HCT116 (cell line): Measurements from ENCODE around the gene SORBS1. TPM values are rescaled to one million over a fixed set of nuclear protein-coding genes. Genes with fewer than 3 reads are reported as not detected.

ENCODE experiments used
- ATAC-seq: fragments of 200-7000 bp; cut with Tn5 transposase; 2 replicates; pipeline ENCODE4 v1.9.1; 2020; ENCODE audit warnings: mild to moderate bottlenecking, moderate library complexity
- BruUV-seq: library from RNA; stranded (reverse); fragments of 400-500 nt; replicated peaks from 2 replicates; lab custom pipeline; 2021; lab: Mats Ljungman, UMichigan
- CTCF ChIA-PET: fragments of 300-600 bp; sonication (Branson Sonifier 250); formaldehyde crosslinking; loops from one replicate; lab custom pipeline; 2021; ENCODE audit warnings: antibody characterized with exemption; lab: Charles Lee
- POLR2A ChIA-PET: fragments of 300-600, 350-600 bp; sonication (Branson Sonifier 250); formaldehyde crosslinking; loops from one replicate; lab custom pipeline; 2021; ENCODE audit warnings: antibody characterized with exemption; lab: Charles Lee
- RAD21 ChIA-PET, 2 experiments: fragments of 300-600 bp; sonication (Branson Sonifier 250); formaldehyde crosslinking; loops; one replicate each; lab custom pipeline; 2023; ENCODE audit warnings: low total read pairs in 2 of 2; ENCODE audit not compliant: uncharacterized antibody in 2 of 2, unreplicated experiment in 2 of 2, low non-redundant PET in 1 of 2; lab: Charles Lee
- DNase-seq: peaks from one replicate; pipeline ENCODE4 v3.0.0-alpha.2; 2010; ENCODE audit warnings: low read depth, low spot score
- H2AFZ ChIP-seq: fragments of 200-600 bp; shearing (Covaris generic), sonication (generic); 2 replicates; pipeline ENCODE4 v1.6.1; 2017; ENCODE audit warnings: low read depth, mixed run types, mixed read lengths, antibody characterized with exemption, low read length; ENCODE audit not compliant: poor library complexity, severe bottlenecking
- H3K27ac ChIP-seq: 2 replicates; pipeline ENCODE4 v1.5.1; 2012; ENCODE audit warnings: low read depth, low read length
- H3K27me3 ChIP-seq: fragments of 200-600 bp; sonication (generic); 2 replicates; pipeline ENCODE4 v1.6.1; 2016; ENCODE audit warnings: mixed run types, low read length, mixed read lengths; ENCODE audit not compliant: insufficient read depth
- H3K36me3 ChIP-seq, 2 experiments: fragments of 200-500 bp in 1 of 2; fragments of 200-600 bp in 1 of 2; sonication (Bioruptor generic) in 1 of 2; sonication (generic) in 1 of 2; 2 replicates each; pipeline versions ENCODE4 v1.5.1 to v1.6.1; 2014 to 2016; ENCODE audit warnings: low read length in 2 of 2, inconsistent platforms in 1 of 2, mixed read lengths in 1 of 2, mixed run types in 1 of 2; ENCODE audit not compliant: insufficient read depth in 2 of 2, control insufficient read depth in 1 of 2
- H3K4me1 ChIP-seq, 2 experiments: fragments of 200-600 bp in 1 of 2; sonication (generic) in 1 of 2; 2 replicates each; pipeline versions ENCODE4 v1.5.1 to v1.6.1; 2012 to 2017; ENCODE audit warnings: low read length in 2 of 2, inconsistent platforms in 1 of 2, mild to moderate bottlenecking in 1 of 2, mixed read lengths in 1 of 2, mixed run types in 1 of 2, moderate library complexity in 1 of 2; ENCODE audit not compliant: insufficient read depth in 2 of 2, control insufficient read depth in 1 of 2
- H3K4me2 ChIP-seq: fragments of 200-600 bp; sonication (generic); 2 replicates; pipeline ENCODE4 v1.6.1; 2017; ENCODE audit warnings: mixed run types, low read length, mixed read lengths
- H3K4me3 ChIP-seq, 2 experiments: fragments of 200-600 bp in 1 of 2; sonication (generic) in 1 of 2; replicated peaks in 1 of 2; 2 replicates each; pipeline ENCODE4 v1.5.1; 2011 to 2016; ENCODE audit warnings: low read length in 2 of 2, control low read depth in 1 of 2, low read depth in 1 of 2, mild to moderate bottlenecking in 1 of 2, mixed read lengths in 1 of 2, mixed run types in 1 of 2
- H3K79me2 ChIP-seq: fragments of 200-600 bp; sonication (generic); 2 replicates; pipeline ENCODE4 v1.6.1; 2017; ENCODE audit warnings: mild to moderate bottlenecking, mixed run types, low read length, moderate library complexity, mixed read lengths; ENCODE audit not compliant: insufficient read depth
- H3K9ac ChIP-seq: fragments of 200-600 bp; sonication (generic); 2 replicates; pipeline ENCODE4 v1.6.1; 2016; ENCODE audit warnings: low read length, mixed read lengths
- H3K9me2 ChIP-seq: fragments of 200-600 bp; sonication (generic), shearing (Covaris generic); 2 replicates; pipeline ENCODE4 v1.6.1; 2017; ENCODE audit warnings: mixed run types, mild to moderate bottlenecking, moderate library complexity; ENCODE audit not compliant: insufficient read depth
- H3K9me3 ChIP-seq, 2 experiments: fragments of 200-500 bp in 1 of 2; fragments of 200-600 bp in 1 of 2; sonication (Bioruptor generic) in 1 of 2; sonication (generic) in 1 of 2; 2 replicates each; pipeline ENCODE4 v1.6.1; 2014 to 2017; ENCODE audit warnings: low read length in 2 of 2, mixed read lengths in 2 of 2, inconsistent platforms in 1 of 2, low read depth in 1 of 2, mild to moderate bottlenecking in 1 of 2, mixed run types in 1 of 2, moderate library complexity in 1 of 2; ENCODE audit not compliant: control insufficient read depth in 1 of 2, insufficient read depth in 1 of 2
- H4K20me1 ChIP-seq: fragments of 200-600 bp; sonication (generic), shearing (Covaris generic); 2 replicates; pipeline ENCODE4 v1.6.1; 2017; ENCODE audit warnings: mixed run types, mild to moderate bottlenecking, moderate library complexity; ENCODE audit not compliant: insufficient read depth
- EGR1 ChIP-seq: IDR thresholded peaks from 2 replicates; pipeline ENCODE4 v1.6.1; 2012; ENCODE audit warnings: low read depth
- ELF1 ChIP-seq: IDR thresholded peaks from 2 replicates; pipeline ENCODE4 v1.6.1; 2012; ENCODE audit warnings: low read depth, borderline replicate concordance
- EZH2 ChIP-seq: fragments of 200-600 bp; sonication (generic); IDR thresholded peaks from 2 replicates; pipeline ENCODE4 v1.6.1; 2017; ENCODE audit warnings: antibody characterized with exemption, mixed run types
- JUND ChIP-seq: IDR thresholded peaks from 2 replicates; pipeline ENCODE4 v1.6.1; 2012
- POLR2A ChIP-seq: IDR thresholded peaks from 2 replicates; pipeline ENCODE4 v1.7.0; 2011; ENCODE audit warnings: borderline replicate concordance; ENCODE audit not compliant: insufficient read depth, insufficient read length; ENCODE audit errors: extremely low read depth
- POLR2AphosphoS5 ChIP-seq: IDR thresholded peaks from 2 replicates; pipeline ENCODE4 v1.6.1; 2011; ENCODE audit warnings: mild to moderate bottlenecking, low read depth, low read length, moderate library complexity
- SIN3A ChIP-seq: IDR thresholded peaks from 2 replicates; pipeline ENCODE4 v1.6.1; 2012; ENCODE audit warnings: low read depth
- SRF ChIP-seq: IDR thresholded peaks from 2 replicates; pipeline ENCODE4 v1.6.1; 2012; ENCODE audit warnings: low read depth
- YY1 ChIP-seq: IDR thresholded peaks from 2 replicates; pipeline ENCODE4 v1.6.1; 2011; ENCODE audit warnings: low read length, low read depth, moderate library complexity, mild to moderate bottlenecking; ENCODE audit not compliant: insufficient replicate concordance; ENCODE audit errors: extremely low read depth
- ZFX ChIP-seq: fragments of 450-650 bp; IDR thresholded peaks from 2 replicates; pipeline ENCODE4 v1.6.1; 2017
- intact Hi-C: fragments of 100-400 bp; cut with micrococcal nuclease; formaldehyde crosslinking; loops from 2 replicates; pipeline ENCODE4 v1.10.0; 2022
- total RNA-seq: library from RNA; stranded (reverse); gene quantifications from one replicate; pipeline ENCODE4 v1.2.1, GENCODE V29; 2021; ENCODE audit not compliant: unreplicated experiment
- TF ChIP-seq, protein P1 (sequence below), 3 experiments: fragments of 200-600 bp in 1 of 3; sonication (generic) in 1 of 3; IDR thresholded peaks in 2 of 3; conservative IDR thresholded peaks in 1 of 3; 2 replicates each; pipeline ENCODE4 v1.5.1; 2012 to 2017; ENCODE audit warnings: low read depth in 2 of 3, low read length in 2 of 3, antibody characterized with exemption in 1 of 3, borderline replicate concordance in 1 of 3, control low read depth in 1 of 3, mild to moderate bottlenecking in 1 of 3, mixed read lengths in 1 of 3, mixed run types in 1 of 3, moderate library complexity in 1 of 3; ENCODE audit not compliant: insufficient read depth in 1 of 3
- TF ChIP-seq, protein P2 (sequence below): IDR thresholded peaks from 2 replicates; pipeline ENCODE4 v1.6.1; 2011; ENCODE audit warnings: mild to moderate bottlenecking, low read length, moderate library complexity; ENCODE audit not compliant: insufficient replicate concordance; ENCODE audit errors: extremely low read depth
- TF ChIP-seq, protein P3 (sequence below): IDR thresholded peaks from 2 replicates; pipeline ENCODE4 v1.6.1; 2012; ENCODE audit warnings: low read depth
- TF ChIP-seq, protein P4 (sequence below): IDR thresholded peaks from 2 replicates; pipeline ENCODE4 v1.6.1; 2012
- TF ChIP-seq, protein P5 (sequence below): IDR thresholded peaks from 2 replicates; pipeline ENCODE4 v1.6.1; 2012

Gene SORBS1
- total RNA-seq, 1 experiment from 2014 or later, result 3.4 TPM

DNA sequence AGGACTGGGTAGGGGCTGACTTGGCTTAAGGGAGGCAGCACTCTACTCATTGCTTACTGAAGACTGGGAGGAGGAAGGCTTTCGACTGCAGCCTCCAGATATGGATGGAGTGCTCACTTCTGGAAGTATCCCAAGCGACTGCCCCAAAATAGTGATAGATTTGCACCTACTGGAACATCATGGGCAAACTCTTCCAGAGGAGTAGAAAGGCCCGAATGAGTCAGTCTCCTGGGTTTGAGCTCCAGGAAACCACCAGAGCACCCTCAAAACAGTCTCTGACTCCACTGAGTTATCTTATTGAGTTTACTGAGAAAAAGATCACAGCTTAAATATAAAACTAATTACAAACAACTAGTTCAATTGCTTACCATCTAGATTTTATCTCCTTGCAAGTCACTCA is 233.2 kb downstream of the SORBS1 start (continued):
- TF ChIP-seq, protein P1, sequence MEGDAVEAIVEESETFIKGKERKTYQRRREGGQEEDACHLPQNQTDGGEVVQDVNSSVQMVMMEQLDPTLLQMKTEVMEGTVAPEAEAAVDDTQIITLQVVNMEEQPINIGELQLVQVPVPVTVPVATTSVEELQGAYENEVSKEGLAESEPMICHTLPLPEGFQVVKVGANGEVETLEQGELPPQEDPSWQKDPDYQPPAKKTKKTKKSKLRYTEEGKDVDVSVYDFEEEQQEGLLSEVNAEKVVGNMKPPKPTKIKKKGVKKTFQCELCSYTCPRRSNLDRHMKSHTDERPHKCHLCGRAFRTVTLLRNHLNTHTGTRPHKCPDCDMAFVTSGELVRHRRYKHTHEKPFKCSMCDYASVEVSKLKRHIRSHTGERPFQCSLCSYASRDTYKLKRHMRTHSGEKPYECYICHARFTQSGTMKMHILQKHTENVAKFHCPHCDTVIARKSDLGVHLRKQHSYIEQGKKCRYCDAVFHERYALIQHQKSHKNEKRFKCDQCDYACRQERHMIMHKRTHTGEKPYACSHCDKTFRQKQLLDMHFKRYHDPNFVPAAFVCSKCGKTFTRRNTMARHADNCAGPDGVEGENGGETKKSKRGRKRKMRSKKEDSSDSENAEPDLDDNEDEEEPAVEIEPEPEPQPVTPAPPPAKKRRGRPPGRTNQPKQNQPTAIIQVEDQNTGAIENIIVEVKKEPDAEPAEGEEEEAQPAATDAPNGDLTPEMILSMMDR (IDR thresholded peaks at IDR 0.05 in 2 of 3, conservative IDR thresholded peaks at IDR 0.05 in 1 of 3; ENCODE audit: borderline replicate concordance in 1 of 3, insufficient read depth in 1 of 3, low read depth in 2 of 3, low read length in 2 of 3), result no peak
- TF ChIP-seq YY1, result no peak
- TF ChIP-seq, protein P2, sequence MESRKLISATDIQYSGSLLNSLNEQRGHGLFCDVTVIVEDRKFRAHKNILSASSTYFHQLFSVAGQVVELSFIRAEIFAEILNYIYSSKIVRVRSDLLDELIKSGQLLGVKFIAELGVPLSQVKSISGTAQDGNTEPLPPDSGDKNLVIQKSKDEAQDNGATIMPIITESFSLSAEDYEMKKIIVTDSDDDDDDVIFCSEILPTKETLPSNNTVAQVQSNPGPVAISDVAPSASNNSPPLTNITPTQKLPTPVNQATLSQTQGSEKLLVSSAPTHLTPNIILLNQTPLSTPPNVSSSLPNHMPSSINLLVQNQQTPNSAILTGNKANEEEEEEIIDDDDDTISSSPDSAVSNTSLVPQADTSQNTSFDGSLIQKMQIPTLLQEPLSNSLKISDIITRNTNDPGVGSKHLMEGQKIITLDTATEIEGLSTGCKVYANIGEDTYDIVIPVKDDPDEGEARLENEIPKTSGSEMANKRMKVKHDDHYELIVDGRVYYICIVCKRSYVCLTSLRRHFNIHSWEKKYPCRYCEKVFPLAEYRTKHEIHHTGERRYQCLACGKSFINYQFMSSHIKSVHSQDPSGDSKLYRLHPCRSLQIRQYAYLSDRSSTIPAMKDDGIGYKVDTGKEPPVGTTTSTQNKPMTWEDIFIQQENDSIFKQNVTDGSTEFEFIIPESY, result no peak
- TF ChIP-seq JUND, result no peak
- TF ChIP-seq ZFX, result no peak

DNA sequence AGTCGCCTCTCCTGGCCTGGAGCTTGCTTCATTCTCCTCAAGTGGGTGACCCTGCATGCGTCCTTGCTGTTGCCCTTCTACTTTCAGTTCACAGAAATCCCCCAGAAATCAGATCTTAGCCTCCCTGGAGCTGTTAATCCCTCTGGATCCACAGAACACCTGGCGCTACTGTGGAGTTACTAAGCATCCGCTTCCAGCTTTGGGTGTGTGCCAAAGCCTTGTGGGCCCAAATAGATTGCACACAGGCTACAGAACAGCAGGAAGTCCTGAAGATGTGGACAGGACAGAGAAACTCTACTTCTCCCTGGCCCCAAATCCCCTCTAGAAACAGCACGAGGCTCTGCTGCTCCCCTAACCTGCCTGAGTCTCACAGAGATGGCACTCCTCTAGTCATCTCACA is 233.8 kb downstream of the SORBS1 start:
- H3K9ac ChIP-seq, result no peak overlapping the region
- BruUV-seq, result no TSS peak
- H3K4me1 ChIP-seq, result no peaks in the 10 kb centered on the region
- ChIA-PET RAD21 (no interaction called here), POLR2A (no interaction called here), CTCF (no interaction called here)
- H3K9me3 ChIP-seq, result no peaks in the 10 kb centered on the region
- DNase-seq, result no peak
- peaks cover 4% of the 10 kb centered on the region; the same call in 1 of the 2 replicates for H3K27me3 ChIP-seq
- H3K4me3 ChIP-seq, result no peak overlapping the region
- no peaks in the 10 kb centered on the region for H3K36me3 ChIP-seq
- intact Hi-C loops, result no loop called here
- H3K9me2 ChIP-seq, result no peaks in the 10 kb centered on the region
- H3K27ac ChIP-seq, result no peak overlapping the region
- ATAC-seq, result no peak
- no peak overlapping the region for H2AFZ ChIP-seq
- H3K79me2 ChIP-seq, result no peaks in the 10 kb centered on the region
- no peak overlapping the region for H3K4me2 ChIP-seq
- no peaks in the 10 kb centered on the region for H4K20me1 ChIP-seq
- no peak for TF ChIP-seq SRF
- no peak for TF ChIP-seq POLR2A
- TF ChIP-seq ELF1, result no peak
- TF ChIP-seq SIN3A, result no peak
- TF ChIP-seq EZH2, result no peak
- TF ChIP-seq POLR2AphosphoS5, result no peak
- TF ChIP-seq, protein P3, sequence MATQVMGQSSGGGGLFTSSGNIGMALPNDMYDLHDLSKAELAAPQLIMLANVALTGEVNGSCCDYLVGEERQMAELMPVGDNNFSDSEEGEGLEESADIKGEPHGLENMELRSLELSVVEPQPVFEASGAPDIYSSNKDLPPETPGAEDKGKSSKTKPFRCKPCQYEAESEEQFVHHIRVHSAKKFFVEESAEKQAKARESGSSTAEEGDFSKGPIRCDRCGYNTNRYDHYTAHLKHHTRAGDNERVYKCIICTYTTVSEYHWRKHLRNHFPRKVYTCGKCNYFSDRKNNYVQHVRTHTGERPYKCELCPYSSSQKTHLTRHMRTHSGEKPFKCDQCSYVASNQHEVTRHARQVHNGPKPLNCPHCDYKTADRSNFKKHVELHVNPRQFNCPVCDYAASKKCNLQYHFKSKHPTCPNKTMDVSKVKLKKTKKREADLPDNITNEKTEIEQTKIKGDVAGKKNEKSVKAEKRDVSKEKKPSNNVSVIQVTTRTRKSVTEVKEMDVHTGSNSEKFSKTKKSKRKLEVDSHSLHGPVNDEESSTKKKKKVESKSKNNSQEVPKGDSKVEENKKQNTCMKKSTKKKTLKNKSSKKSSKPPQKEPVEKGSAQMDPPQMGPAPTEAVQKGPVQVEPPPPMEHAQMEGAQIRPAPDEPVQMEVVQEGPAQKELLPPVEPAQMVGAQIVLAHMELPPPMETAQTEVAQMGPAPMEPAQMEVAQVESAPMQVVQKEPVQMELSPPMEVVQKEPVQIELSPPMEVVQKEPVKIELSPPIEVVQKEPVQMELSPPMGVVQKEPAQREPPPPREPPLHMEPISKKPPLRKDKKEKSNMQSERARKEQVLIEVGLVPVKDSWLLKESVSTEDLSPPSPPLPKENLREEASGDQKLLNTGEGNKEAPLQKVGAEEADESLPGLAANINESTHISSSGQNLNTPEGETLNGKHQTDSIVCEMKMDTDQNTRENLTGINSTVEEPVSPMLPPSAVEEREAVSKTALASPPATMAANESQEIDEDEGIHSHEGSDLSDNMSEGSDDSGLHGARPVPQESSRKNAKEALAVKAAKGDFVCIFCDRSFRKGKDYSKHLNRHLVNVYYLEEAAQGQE, result no peak
- TF ChIP-seq, protein P4, sequence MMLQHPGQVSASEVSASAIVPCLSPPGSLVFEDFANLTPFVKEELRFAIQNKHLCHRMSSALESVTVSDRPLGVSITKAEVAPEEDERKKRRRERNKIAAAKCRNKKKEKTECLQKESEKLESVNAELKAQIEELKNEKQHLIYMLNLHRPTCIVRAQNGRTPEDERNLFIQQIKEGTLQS, result no peak
- TF ChIP-seq EGR1, result no peak
- TF ChIP-seq, protein P2, result no peak
- TF ChIP-seq, protein P5, sequence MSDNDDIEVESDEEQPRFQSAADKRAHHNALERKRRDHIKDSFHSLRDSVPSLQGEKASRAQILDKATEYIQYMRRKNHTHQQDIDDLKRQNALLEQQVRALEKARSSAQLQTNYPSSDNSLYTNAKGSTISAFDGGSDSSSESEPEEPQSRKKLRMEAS, result no peak
- TF ChIP-seq YY1, result no peak
